HCT116 (cell line): Measurements from ENCODE around the gene TBC1D19. TPM values are rescaled to one million over a fixed set of nuclear protein-coding genes. Genes with fewer than 3 reads are reported as not detected.

Experiments used
- ATAC-seq: fragments of 200-7000 bp; cut with Tn5 transposase; 2 replicates; pipeline ENCODE4 v1.9.1; 2020; ENCODE audit warnings: mild to moderate bottlenecking, moderate library complexity
- BruUV-seq: library from RNA; stranded (reverse); fragments of 400-500 nt; replicated peaks from 2 replicates; lab custom pipeline; 2021; lab: Mats Ljungman, UMichigan
- CTCF ChIA-PET: fragments of 300-600 bp; sonication (Branson Sonifier 250); formaldehyde crosslinking; loops from one replicate; lab custom pipeline; 2021; ENCODE audit warnings: antibody characterized with exemption; lab: Charles Lee
- POLR2A ChIA-PET: fragments of 300-600, 350-600 bp; sonication (Branson Sonifier 250); formaldehyde crosslinking; loops from one replicate; lab custom pipeline; 2021; ENCODE audit warnings: antibody characterized with exemption; lab: Charles Lee
- RAD21 ChIA-PET, 2 experiments: fragments of 300-600 bp; sonication (Branson Sonifier 250); formaldehyde crosslinking; loops; one replicate each; lab custom pipeline; 2023; ENCODE audit warnings: low total read pairs in 2 of 2; ENCODE audit not compliant: uncharacterized antibody in 2 of 2, unreplicated experiment in 2 of 2, low non-redundant PET in 1 of 2; lab: Charles Lee
- DNase-seq: peaks from one replicate; pipeline ENCODE4 v3.0.0-alpha.2; 2010; ENCODE audit warnings: low read depth, low spot score
- H2AFZ ChIP-seq: fragments of 200-600 bp; shearing (Covaris generic), sonication (generic); 2 replicates; pipeline ENCODE4 v1.6.1; 2017; ENCODE audit warnings: low read depth, mixed run types, mixed read lengths, antibody characterized with exemption, low read length; ENCODE audit not compliant: poor library complexity, severe bottlenecking
- H3K27ac ChIP-seq: 2 replicates; pipeline ENCODE4 v1.5.1; 2012; ENCODE audit warnings: low read depth, low read length
- H3K27me3 ChIP-seq: fragments of 200-600 bp; sonication (generic); 2 replicates; pipeline ENCODE4 v1.6.1; 2016; ENCODE audit warnings: mixed run types, low read length, mixed read lengths; ENCODE audit not compliant: insufficient read depth
- H3K36me3 ChIP-seq, 2 experiments: fragments of 200-500 bp in 1 of 2; fragments of 200-600 bp in 1 of 2; sonication (Bioruptor generic) in 1 of 2; sonication (generic) in 1 of 2; 2 replicates each; pipeline versions ENCODE4 v1.5.1 to v1.6.1; 2014 to 2016; ENCODE audit warnings: low read length in 2 of 2, inconsistent platforms in 1 of 2, mixed read lengths in 1 of 2, mixed run types in 1 of 2; ENCODE audit not compliant: insufficient read depth in 2 of 2, control insufficient read depth in 1 of 2
- H3K4me1 ChIP-seq, 2 experiments: fragments of 200-600 bp in 1 of 2; sonication (generic) in 1 of 2; 2 replicates each; pipeline versions ENCODE4 v1.5.1 to v1.6.1; 2012 to 2017; ENCODE audit warnings: low read length in 2 of 2, inconsistent platforms in 1 of 2, mild to moderate bottlenecking in 1 of 2, mixed read lengths in 1 of 2, mixed run types in 1 of 2, moderate library complexity in 1 of 2; ENCODE audit not compliant: insufficient read depth in 2 of 2, control insufficient read depth in 1 of 2
- H3K4me2 ChIP-seq: fragments of 200-600 bp; sonication (generic); 2 replicates; pipeline ENCODE4 v1.6.1; 2017; ENCODE audit warnings: mixed run types, low read length, mixed read lengths
- H3K4me3 ChIP-seq, 2 experiments: fragments of 200-600 bp in 1 of 2; sonication (generic) in 1 of 2; replicated peaks in 1 of 2; 2 replicates each; pipeline ENCODE4 v1.5.1; 2011 to 2016; ENCODE audit warnings: low read length in 2 of 2, control low read depth in 1 of 2, low read depth in 1 of 2, mild to moderate bottlenecking in 1 of 2, mixed read lengths in 1 of 2, mixed run types in 1 of 2
- H3K79me2 ChIP-seq: fragments of 200-600 bp; sonication (generic); 2 replicates; pipeline ENCODE4 v1.6.1; 2017; ENCODE audit warnings: mild to moderate bottlenecking, mixed run types, low read length, moderate library complexity, mixed read lengths; ENCODE audit not compliant: insufficient read depth
- H3K9ac ChIP-seq: fragments of 200-600 bp; sonication (generic); 2 replicates; pipeline ENCODE4 v1.6.1; 2016; ENCODE audit warnings: low read length, mixed read lengths
- H3K9me2 ChIP-seq: fragments of 200-600 bp; sonication (generic), shearing (Covaris generic); 2 replicates; pipeline ENCODE4 v1.6.1; 2017; ENCODE audit warnings: mixed run types, mild to moderate bottlenecking, moderate library complexity; ENCODE audit not compliant: insufficient read depth
- H3K9me3 ChIP-seq, 2 experiments: fragments of 200-500 bp in 1 of 2; fragments of 200-600 bp in 1 of 2; sonication (Bioruptor generic) in 1 of 2; sonication (generic) in 1 of 2; 2 replicates each; pipeline ENCODE4 v1.6.1; 2014 to 2017; ENCODE audit warnings: low read length in 2 of 2, mixed read lengths in 2 of 2, inconsistent platforms in 1 of 2, low read depth in 1 of 2, mild to moderate bottlenecking in 1 of 2, mixed run types in 1 of 2, moderate library complexity in 1 of 2; ENCODE audit not compliant: control insufficient read depth in 1 of 2, insufficient read depth in 1 of 2
- H4K20me1 ChIP-seq: fragments of 200-600 bp; sonication (generic), shearing (Covaris generic); 2 replicates; pipeline ENCODE4 v1.6.1; 2017; ENCODE audit warnings: mixed run types, mild to moderate bottlenecking, moderate library complexity; ENCODE audit not compliant: insufficient read depth
- CEBPB ChIP-seq: IDR thresholded peaks from 2 replicates; pipeline ENCODE4 v1.6.1; 2012; ENCODE audit warnings: low read depth
- ELF1 ChIP-seq: IDR thresholded peaks from 2 replicates; pipeline ENCODE4 v1.6.1; 2012; ENCODE audit warnings: low read depth, borderline replicate concordance
- EZH2phosphoT487 ChIP-seq: fragments of 200-600 bp; IDR thresholded peaks from 2 replicates; pipeline ENCODE4 v1.6.1; 2018; ENCODE audit warnings: antibody characterized with exemption, borderline replicate concordance
- FOSL1 ChIP-seq: IDR thresholded peaks from 2 replicates; pipeline ENCODE4 v1.6.1; 2012; ENCODE audit warnings: low read depth
- POLR2AphosphoS5 ChIP-seq: IDR thresholded peaks from 2 replicates; pipeline ENCODE4 v1.6.1; 2011; ENCODE audit warnings: mild to moderate bottlenecking, low read depth, low read length, moderate library complexity
- RAD21 ChIP-seq: IDR thresholded peaks from 2 replicates; pipeline ENCODE4 v1.6.1; 2012; ENCODE audit warnings: low read depth, mild to moderate bottlenecking
- YY1 ChIP-seq: IDR thresholded peaks from 2 replicates; pipeline ENCODE4 v1.6.1; 2011; ENCODE audit warnings: low read length, low read depth, moderate library complexity, mild to moderate bottlenecking; ENCODE audit not compliant: insufficient replicate concordance; ENCODE audit errors: extremely low read depth
- ZBTB33 ChIP-seq: IDR thresholded peaks from 2 replicates; pipeline ENCODE4 v1.6.1; 2011; ENCODE audit warnings: mild to moderate bottlenecking, low read length, moderate library complexity; ENCODE audit not compliant: insufficient replicate concordance; ENCODE audit errors: extremely low read depth
- intact Hi-C: fragments of 100-400 bp; cut with micrococcal nuclease; formaldehyde crosslinking; loops from 2 replicates; pipeline ENCODE4 v1.10.0; 2022
- total RNA-seq: library from RNA; stranded (reverse); gene quantifications from one replicate; pipeline ENCODE4 v1.2.1, GENCODE V29; 2021; ENCODE audit not compliant: unreplicated experiment
- TF ChIP-seq, protein P1 (sequence below): IDR thresholded peaks from 2 replicates; pipeline ENCODE4 v1.6.1; 2012; ENCODE audit warnings: low read depth
- TF ChIP-seq, protein P2 (sequence below): IDR thresholded peaks from 2 replicates; pipeline ENCODE4 v1.6.1; 2012
- TF ChIP-seq, protein P3 (sequence below): IDR thresholded peaks from 2 replicates; pipeline ENCODE4 v1.6.1; 2012

The TBC1D19 gene
- total RNA-seq, 1 experiment from 2014 or later, result 25.4 TPM

- intact Hi-C loops, result no loop called here
- Histone ChIP-seq H3K4me1 (peaks cover 6 to 26% of the 10 kb centered on the region in 2 experiments), H3K4me2 (no peak overlapping the region), H3K36me3 (no peaks in the 10 kb centered on the region), H4K20me1 (no peaks in the 10 kb centered on the region), H3K9ac (no peak overlapping the region), H3K79me2 (no peaks in the 10 kb centered on the region), H3K9me2 (no peaks in the 10 kb centered on the region), H3K27me3 (no peaks in the 10 kb centered on the region), H3K9me3 (no peaks in the 10 kb centered on the region), H3K27ac (no peak overlapping the region), H2AFZ (no peak overlapping the region), H3K4me3 (no peak overlapping the region)
- TF ChIP-seq CEBPB (no peak), ELF1 (no peak), YY1 (no peak), RAD21 (no peak), ZBTB33 (no peak), POLR2AphosphoS5 (no peak), FOSL1 (no peak), EZH2phosphoT487 (no peak)
- TF ChIP-seq, protein P1, sequence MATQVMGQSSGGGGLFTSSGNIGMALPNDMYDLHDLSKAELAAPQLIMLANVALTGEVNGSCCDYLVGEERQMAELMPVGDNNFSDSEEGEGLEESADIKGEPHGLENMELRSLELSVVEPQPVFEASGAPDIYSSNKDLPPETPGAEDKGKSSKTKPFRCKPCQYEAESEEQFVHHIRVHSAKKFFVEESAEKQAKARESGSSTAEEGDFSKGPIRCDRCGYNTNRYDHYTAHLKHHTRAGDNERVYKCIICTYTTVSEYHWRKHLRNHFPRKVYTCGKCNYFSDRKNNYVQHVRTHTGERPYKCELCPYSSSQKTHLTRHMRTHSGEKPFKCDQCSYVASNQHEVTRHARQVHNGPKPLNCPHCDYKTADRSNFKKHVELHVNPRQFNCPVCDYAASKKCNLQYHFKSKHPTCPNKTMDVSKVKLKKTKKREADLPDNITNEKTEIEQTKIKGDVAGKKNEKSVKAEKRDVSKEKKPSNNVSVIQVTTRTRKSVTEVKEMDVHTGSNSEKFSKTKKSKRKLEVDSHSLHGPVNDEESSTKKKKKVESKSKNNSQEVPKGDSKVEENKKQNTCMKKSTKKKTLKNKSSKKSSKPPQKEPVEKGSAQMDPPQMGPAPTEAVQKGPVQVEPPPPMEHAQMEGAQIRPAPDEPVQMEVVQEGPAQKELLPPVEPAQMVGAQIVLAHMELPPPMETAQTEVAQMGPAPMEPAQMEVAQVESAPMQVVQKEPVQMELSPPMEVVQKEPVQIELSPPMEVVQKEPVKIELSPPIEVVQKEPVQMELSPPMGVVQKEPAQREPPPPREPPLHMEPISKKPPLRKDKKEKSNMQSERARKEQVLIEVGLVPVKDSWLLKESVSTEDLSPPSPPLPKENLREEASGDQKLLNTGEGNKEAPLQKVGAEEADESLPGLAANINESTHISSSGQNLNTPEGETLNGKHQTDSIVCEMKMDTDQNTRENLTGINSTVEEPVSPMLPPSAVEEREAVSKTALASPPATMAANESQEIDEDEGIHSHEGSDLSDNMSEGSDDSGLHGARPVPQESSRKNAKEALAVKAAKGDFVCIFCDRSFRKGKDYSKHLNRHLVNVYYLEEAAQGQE, result no peak
- TF ChIP-seq, protein P2, sequence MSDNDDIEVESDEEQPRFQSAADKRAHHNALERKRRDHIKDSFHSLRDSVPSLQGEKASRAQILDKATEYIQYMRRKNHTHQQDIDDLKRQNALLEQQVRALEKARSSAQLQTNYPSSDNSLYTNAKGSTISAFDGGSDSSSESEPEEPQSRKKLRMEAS, result no peak
- TF ChIP-seq, protein P3, sequence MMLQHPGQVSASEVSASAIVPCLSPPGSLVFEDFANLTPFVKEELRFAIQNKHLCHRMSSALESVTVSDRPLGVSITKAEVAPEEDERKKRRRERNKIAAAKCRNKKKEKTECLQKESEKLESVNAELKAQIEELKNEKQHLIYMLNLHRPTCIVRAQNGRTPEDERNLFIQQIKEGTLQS, result no peak
- DNase-seq (no peak), ATAC-seq (no peak)
- CTCF ChIA-PET, result no interaction called here
- BruUV-seq, result no TSS peak
- POLR2A ChIA-PET, result no interaction called here
- RAD21 ChIA-PET, result no interaction called here
Measured at GRCh38 chr4:26782168-26782829, 198.4 kb downstream of the TBC1D19 start.
